Renal cortex interstitium (tissue), 11 donors: ENCODE measurements around the gene CTXN2. TPM values are rescaled to one million over a fixed set of nuclear protein-coding genes. Genes with fewer than 3 reads are reported as not detected.

ENCODE experiments used
- DNase-seq, 11 donors: peaks; one replicate each; pipeline ENCODE4 v3.0.0-alpha.2; 2013; ENCODE audit warnings: low read depth in 9 of 11, low spot score in 4 of 11; ENCODE audit errors: extremely low read depth in 1 of 11
- polyA plus RNA-seq, 3 donors: library from polyadenylated mRNA; unstranded; fragments of 120-200 nt; gene quantifications; one replicate each; pipeline ENCODE4 v1.2.1, GENCODE V29; 2013; ENCODE audit not compliant: insufficient read length in 3 of 3

The CTXN2 gene
- polyA plus RNA-seq, 3 donors: 0.09 TPM; not detected in 2

GRCh38 chr15:48202068-48202467 is 10.6 kb downstream of the CTXN2 start:
- DNase-seq: no peak

- DNase-seq: no peak
These were observed 14.5 kb downstream of the CTXN2 start, which contains the start of gene SLC12A1 for GRCh38 chr15:48205981-48206380. Gene SLC12A1, plus strand, starts transcription at chr15:48206302. Its CDS starts 1,418 bp downstream, at chr15:48207720.

GRCh38 chr15:48221261-48221660 is 29.8 kb downstream of the CTXN2 start:
- no peak for DNase-seq

GRCh38 chr15:48221885-48222284 is 30.4 kb downstream of the CTXN2 start:
- no peak for DNase-seq

- DNase-seq: no peak
These were observed 31.2 kb downstream of the CTXN2 start for GRCh38 chr15:48222627-48223026.

- no peak for DNase-seq
These were observed 34.3 kb downstream of the CTXN2 start for GRCh38 chr15:48225771-48226170.

GRCh38 chr15:48230498-48230897 is 39.0 kb downstream of the CTXN2 start:
- no peak for DNase-seq

GRCh38 chr15:48233246-48233645 is 41.8 kb downstream of the CTXN2 start:
- DNase-seq: no peak

- no peak for DNase-seq
These were observed 47.9 kb downstream of the CTXN2 start for GRCh38 chr15:48239334-48239733.

- DNase-seq: no peak
These were observed 50.5 kb downstream of the CTXN2 start for GRCh38 chr15:48242015-48242414.

GRCh38 chr15:48242535-48242934 is 51.1 kb downstream of the CTXN2 start:
- DNase-seq: no peak

GRCh38 chr15:48244921-48245320 is 53.5 kb downstream of the CTXN2 start:
- DNase-seq: no peak

GRCh38 chr15:48248414-48248813 is 56.9 kb downstream of the CTXN2 start:
- DNase-seq: no peak

- DNase-seq: peak; percentile 38 to 74 (median 55)
These were observed 59.2 kb downstream of the CTXN2 start for GRCh38 chr15:48250640-48251076.

GRCh38 chr15:48253172-48253571 is 61.7 kb downstream of the CTXN2 start:
- DNase-seq: no peak

Other genes with a start within 250 kb of the CTXN2 start
- gene SLC24A5, start 70.7 kb upstream of the CTXN2 start, polyA plus RNA-seq: under 1 TPM; 0.39 to 0.64 (median 0.50) TPM
- gene MYEF2, start 13.4 kb upstream of the CTXN2 start, polyA plus RNA-seq: 100 to 1,000 TPM in 2 of 3 donors, 10 to 100 TPM in 1; 84.5 to 127 (median 108) TPM
- 100 to 1,000 TPM; 230 to 489 (median 342) TPM for gene SLC12A1, start 14.6 kb downstream of the CTXN2 start, polyA plus RNA-seq
- 100 to 1,000 TPM; 155 to 172 (median 160) TPM for gene DUT, start 139.8 kb downstream of the CTXN2 start, polyA plus RNA-seq